ENCODE measurements around the gene AKAP6. TPM values are rescaled to one million over a fixed set of nuclear protein-coding genes. Genes with fewer than 3 reads are reported as not detected.

AKAP6 gene
- total RNA-seq, 2 donors from 2014 or later, result 112 to 117 TPM

- Histone ChIP-seq H3K36me3 (no peaks in the 10 kb centered on the region), H3K4me3 (no peak overlapping the region), H3K27me3 (no peaks in the 10 kb centered on the region), H3K9me3 (peaks cover 0 to 8% of the 10 kb centered on the region in 2 donors), H3K4me1 (no peaks in the 10 kb centered on the region), H3K27ac (no peak overlapping the region)
- no peak for TF ChIP-seq CTCF (IDR thresholded peaks at IDR 0.05)
- DNase-seq (ENCODE audit: low spot score), result no peak
Observed at GRCh38 chr14:32669391-32669790, 340.3 kb downstream of the AKAP6 start.

- Histone ChIP-seq H3K4me1 (no peaks in the 10 kb centered on the region), H3K4me3 (no peak overlapping the region), H3K36me3 (no peaks in the 10 kb centered on the region), H3K27ac (peak overlapping the region in 1 of 2 donors; percentile 25), H3K9me3 (peaks cover 0 to 8% of the 10 kb centered on the region in 2 donors), H3K27me3 (no peaks in the 10 kb centered on the region)
- DNase-seq (ENCODE audit: low spot score), result no peak
- no peak for TF ChIP-seq CTCF (IDR thresholded peaks at IDR 0.05)
Observed at GRCh38 chr14:32675433-32675832, 346.3 kb downstream of the AKAP6 start.

- Histone ChIP-seq H3K27ac (no peak overlapping the region), H3K27me3 (no peaks in the 10 kb centered on the region), H3K4me1 (no peaks in the 10 kb centered on the region), H3K9me3 (peaks cover 0 to 4% of the 10 kb centered on the region in 2 donors), H3K4me3 (no peak overlapping the region), H3K36me3 (no peaks in the 10 kb centered on the region)
- no peak for DNase-seq (ENCODE audit: low spot score)
- no peak for TF ChIP-seq CTCF (IDR thresholded peaks at IDR 0.05)
Observed at GRCh38 chr14:32677129-32677780, 348.2 kb downstream of the AKAP6 start.

GRCh38 chr14:32678088-32678487 lies 349.0 kb downstream of the AKAP6 start:
- no peaks in the 10 kb centered on the region for H3K27me3 ChIP-seq
- no peaks in the 10 kb centered on the region for H3K9me3 ChIP-seq
- H3K27ac ChIP-seq, result no peak overlapping the region
- H3K36me3 ChIP-seq, result no peaks in the 10 kb centered on the region
- TF ChIP-seq CTCF (IDR thresholded peaks at IDR 0.05), result no peak
- DNase-seq (ENCODE audit: low spot score), result no peak
- H3K4me3 ChIP-seq, result no peak overlapping the region
- no peaks in the 10 kb centered on the region for H3K4me1 ChIP-seq

GRCh38 chr14:32679927-32680612 lies 351.0 kb downstream of the AKAP6 start:
- no peak for DNase-seq (ENCODE audit: low spot score)
- H3K4me3 ChIP-seq, result no peak overlapping the region
- H3K27me3 ChIP-seq, result no peaks in the 10 kb centered on the region
- H3K27ac ChIP-seq, result no peak overlapping the region
- H3K36me3 ChIP-seq, result no peaks in the 10 kb centered on the region
- TF ChIP-seq CTCF (IDR thresholded peaks at IDR 0.05), result no peak
- no peaks in the 10 kb centered on the region for H3K9me3 ChIP-seq
- no peaks in the 10 kb centered on the region for H3K4me1 ChIP-seq

All from right atrium auricular region (tissue), 2 donors.